Peyer's patch (tissue), 4 donors: ENCODE data around the gene TMEM41A. TPM values are rescaled to one million over a fixed set of nuclear protein-coding genes. Genes with fewer than 3 reads are reported as not detected.
"Not testable (repeated sequence)": the region's sequence is repeated elsewhere in the genome, so short reads cannot be mapped to it uniquely, and the experiment has no call there.

Experiments used
- DNase-seq, 3 donors: peaks; one replicate each; pipeline ENCODE4 v3.0.0-alpha.2; 2017 to 2019
- H3K27ac ChIP-seq, 4 donors: fragments of 200-600 bp; sonication (generic); one replicate each; pipeline ENCODE4 v1.5.1; 2016 to 2019
- H3K27me3 ChIP-seq, 2 donors: fragments of 200-600 bp; sonication (generic); one replicate each; pipeline ENCODE4 v1.5.1; 2019
- H3K36me3 ChIP-seq, 3 donors: fragments of 200-600 bp; sonication (generic); one replicate each; pipeline ENCODE4 v1.5.1; 2016 to 2019
- H3K4me1 ChIP-seq, 4 donors: fragments of 200-600 bp; sonication (generic); one replicate each; pipeline ENCODE4 v1.5.1; 2016 to 2019
- H3K4me3 ChIP-seq, 4 donors: fragments of 200-600 bp; sonication (generic); 1 replicate in 3 of 4; 2 replicates in 1 of 4; pipeline ENCODE4 v1.5.1; 2016 to 2019; ENCODE audit warnings: mild to moderate bottlenecking in 1 of 4
- H3K9me3 ChIP-seq, 4 donors: fragments of 200-600 bp; sonication (generic); one replicate each; pipeline ENCODE4 v1.5.1; 2016 to 2019; ENCODE audit warnings: mild to moderate bottlenecking in 1 of 4
- CTCF ChIP-seq, 6 experiments: fragments of 450-650 bp in 4 of 6; fragments of 200-600 bp in 2 of 6; sonication (generic) in 1 of 6; IDR thresholded peaks; one replicate each; pipeline ENCODE4 v1.5.1; 2017 to 2019; ENCODE audit warnings: antibody characterized with exemption in 6 of 6, mild to moderate bottlenecking in 3 of 6, moderate library complexity in 1 of 6
- POLR2A ChIP-seq, 2 donors: fragments of 450-650 bp; IDR thresholded peaks; one replicate each; pipeline ENCODE4 v1.5.1; 2017; ENCODE audit warnings: antibody characterized with exemption in 2 of 2, mild to moderate bottlenecking in 2 of 2, moderate library complexity in 2 of 2
- total RNA-seq, 4 donors: library from RNA; depleted of rRNA; stranded (reverse); fragments of >200 nt; gene quantifications; one replicate each; pipeline ENCODE4 v1.1.0, GENCODE V29; 2016

The TMEM41A gene
- total RNA-seq, 4 donors from 2014 or later = 19.8 to 114 (median 90.1) TPM

- TF ChIP-seq CTCF (IDR thresholded peaks at IDR 0.05) = no peak
- TF ChIP-seq POLR2A (IDR thresholded peaks at IDR 0.05) = no peak
- Histone ChIP-seq H3K4me1 (no peaks in the 10 kb centered on the region), H3K27ac (no peak overlapping the region), H3K36me3 (peaks cover 0 to 47% (median 0%) of the 10 kb centered on the region in 3 donors), H3K9me3 (no peaks in the 10 kb centered on the region), H3K4me3 (no peak overlapping the region), H3K27me3 (no peaks in the 10 kb centered on the region)
- no peak for DNase-seq
These were observed 25.5 kb downstream of the TMEM41A start for GRCh38 chr3:185473290-185473815.

DNA sequence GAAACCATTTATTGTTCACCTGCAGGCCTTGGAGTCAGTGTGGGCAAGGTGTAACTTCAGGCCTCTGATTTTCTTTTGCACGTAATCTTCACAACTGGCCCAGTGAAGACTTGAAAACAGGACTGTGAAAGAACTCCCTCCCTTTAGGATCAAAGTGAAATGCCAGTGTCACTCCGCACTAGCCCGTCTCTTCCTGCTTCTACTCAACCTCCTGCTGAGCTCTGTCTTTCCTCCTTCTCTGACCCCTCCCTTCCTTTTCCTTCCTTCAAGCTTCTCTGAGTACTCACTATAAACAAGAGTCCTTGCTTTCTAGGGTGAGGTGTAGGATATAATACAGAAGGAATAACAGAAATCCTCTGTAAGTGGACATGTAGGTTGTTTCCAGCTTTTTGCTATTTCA, 28.5 kb downstream of the TMEM41A start:
- no peak for TF ChIP-seq POLR2A (IDR thresholded peaks at IDR 0.05)
- TF ChIP-seq CTCF (IDR thresholded peaks at IDR 0.05) = no peak
- DNase-seq = no peak

DNA sequence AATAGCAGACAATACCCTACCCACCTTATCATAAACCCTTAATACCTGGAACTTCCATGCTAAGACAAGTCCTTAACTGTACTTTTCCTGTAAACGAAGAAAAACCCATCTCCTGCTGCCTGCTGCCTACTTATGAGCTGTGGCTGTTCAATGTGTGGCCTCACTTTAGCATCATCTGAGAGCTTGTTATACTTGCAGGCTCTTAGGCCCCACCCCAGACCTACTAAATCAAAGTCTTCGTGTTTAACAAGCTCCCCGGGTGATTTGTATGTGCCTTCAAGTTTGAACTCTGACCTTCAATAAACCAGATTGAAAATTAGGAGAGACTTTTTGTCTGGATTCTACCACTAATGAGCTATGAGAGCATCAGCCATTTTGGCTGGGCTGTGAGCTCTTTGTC, 29.3 kb downstream of the TMEM41A start:
- no peaks in the 10 kb centered on the region for H3K4me1 ChIP-seq
- H3K4me3 ChIP-seq = no peak overlapping the region
- H3K36me3 ChIP-seq = peaks cover 0 to 73% (median 0%) of the 10 kb centered on the region in 3 donors
- TF ChIP-seq CTCF (IDR thresholded peaks at IDR 0.05) (no peak), POLR2A (IDR thresholded peaks at IDR 0.05) (no peak)
- no peaks in the 10 kb centered on the region for H3K9me3 ChIP-seq
- H3K27me3 ChIP-seq = no peaks in the 10 kb centered on the region
- DNase-seq = no peak
- no peak overlapping the region for H3K27ac ChIP-seq

More for the DNA sequence above, 28.5 kb downstream of the TMEM41A start:
- no peaks in the 10 kb centered on the region for H3K9me3 ChIP-seq
- no peaks in the 10 kb centered on the region for H3K4me1 ChIP-seq
- no peak overlapping the region for H3K27ac ChIP-seq
- peaks cover 0 to 70% (median 0%) of the 10 kb centered on the region in 3 donors for H3K36me3 ChIP-seq
- no peak overlapping the region for H3K4me3 ChIP-seq
- no peaks in the 10 kb centered on the region for H3K27me3 ChIP-seq

- not testable (repeated sequence) for H3K27ac ChIP-seq, H3K9me3 ChIP-seq, H3K4me3 ChIP-seq, DNase-seq, H3K4me1 ChIP-seq, H3K27me3 ChIP-seq
- peaks cover 0 to 68% (median 0%) of the 10 kb centered on the region in 3 donors for H3K36me3 ChIP-seq
These were observed 32.7 kb downstream of the TMEM41A start for GRCh38 chr3:185466123-185466522.

DNA sequence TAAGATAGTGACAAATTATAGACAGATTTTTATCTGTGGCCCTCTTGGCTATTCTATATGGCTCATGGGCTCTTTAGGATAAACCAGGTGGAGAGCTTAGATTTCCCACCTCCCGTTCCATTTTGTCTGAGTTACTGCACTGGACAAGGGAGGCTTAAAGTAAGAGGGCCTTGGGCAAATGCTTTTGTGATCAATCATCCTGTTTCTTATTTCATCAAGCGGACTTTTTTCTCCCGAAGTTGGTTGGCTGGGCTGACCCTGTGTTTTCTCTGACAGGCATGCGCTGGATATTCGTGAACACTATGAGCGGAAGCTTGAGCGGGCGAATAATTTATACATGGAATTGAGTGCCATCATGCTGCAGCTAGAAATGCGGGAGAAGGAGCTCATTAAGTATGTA, 33.4 kb downstream of the TMEM41A start:
- H3K9me3 ChIP-seq = no peaks in the 10 kb centered on the region
- H3K27me3 ChIP-seq = no peaks in the 10 kb centered on the region
- no peaks in the 10 kb centered on the region for H3K4me1 ChIP-seq
- no peak overlapping the region for H3K27ac ChIP-seq
- H3K4me3 ChIP-seq = no peak overlapping the region
- no peak for DNase-seq
- no peak for TF ChIP-seq POLR2A (IDR thresholded peaks at IDR 0.05)
- TF ChIP-seq CTCF (IDR thresholded peaks at IDR 0.05) = no peak
- peaks cover 0 to 68% (median 0%) of the 10 kb centered on the region in 3 donors for H3K36me3 ChIP-seq

DNA sequence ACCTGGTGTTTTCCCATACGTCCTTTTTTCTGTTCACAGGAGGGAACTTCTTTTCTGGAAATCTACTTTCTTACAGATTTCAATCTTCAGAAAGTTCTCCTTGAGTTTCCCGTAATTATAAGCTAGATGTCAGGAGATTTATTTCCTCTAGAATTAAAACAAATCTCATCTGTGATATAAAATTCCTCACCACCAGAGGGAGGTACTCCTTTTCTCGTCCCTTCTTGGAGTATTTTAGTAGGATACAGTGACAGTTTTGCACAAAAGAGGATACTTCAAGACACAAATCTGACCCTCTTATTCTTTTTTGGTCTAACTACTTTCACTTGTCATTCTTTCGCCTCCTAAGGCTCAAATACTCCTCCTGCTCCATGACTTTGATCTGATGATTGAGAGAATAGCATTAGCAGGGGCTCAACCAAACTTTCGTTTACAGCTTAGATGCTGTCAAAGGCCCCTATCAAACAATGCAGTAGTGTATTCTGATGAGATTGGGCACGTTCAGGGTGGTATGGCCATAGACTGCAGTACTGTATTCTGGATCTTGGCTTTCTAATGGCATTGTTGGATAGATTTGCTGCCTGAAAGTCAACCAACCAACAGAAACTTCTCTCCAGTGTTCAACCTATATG, 38.0 kb downstream of the TMEM41A start:
- DNase-seq = no peak
- no peaks in the 10 kb centered on the region for H3K4me1 ChIP-seq
- H3K9me3 ChIP-seq = no peaks in the 10 kb centered on the region
- peaks cover 0 to 41% (median 0%) of the 10 kb centered on the region in 3 donors for H3K36me3 ChIP-seq
- no peak overlapping the region for H3K4me3 ChIP-seq
- TF ChIP-seq POLR2A (IDR thresholded peaks at IDR 0.05) (no peak), CTCF (IDR thresholded peaks at IDR 0.05) (peak in 4 of 6 experiments; percentile 15 to 54 (median 50))
- H3K27ac ChIP-seq = no peak overlapping the region
- no peaks in the 10 kb centered on the region for H3K27me3 ChIP-seq
